Muscle of leg (tissue), 11 donors: ENCODE results near the gene WRNIP1. TPM values are rescaled to one million over a fixed set of nuclear protein-coding genes. Genes with fewer than 3 reads are reported as not detected.

Experiments
- DNase-seq: peaks from one replicate; pipeline ENCODE4 v3.0.0; 2013
- H3K27ac ChIP-seq: one replicate; pipeline ENCODE4 v1.5.1; 2013; ENCODE audit warnings: mild to moderate bottlenecking, low read length, control low read depth
- H3K27me3 ChIP-seq: one replicate; pipeline ENCODE4 v1.6.1; 2013; ENCODE audit warnings: low read length; ENCODE audit not compliant: control insufficient read depth, insufficient read depth
- H3K36me3 ChIP-seq: one replicate; pipeline ENCODE4 v1.6.1; 2013; ENCODE audit warnings: low read length; ENCODE audit not compliant: control insufficient read depth, insufficient read depth
- H3K4me1 ChIP-seq: one replicate; pipeline ENCODE4 v1.6.1; 2013; ENCODE audit warnings: low read length; ENCODE audit not compliant: control insufficient read depth, insufficient read depth
- H3K4me3 ChIP-seq: one replicate; pipeline ENCODE4 v1.5.1; 2013; ENCODE audit warnings: low read length, control low read depth
- H3K9me3 ChIP-seq: replicated peaks from 2 replicates; pipeline ENCODE4 v1.6.1; 2013; ENCODE audit warnings: low read depth, low read length; ENCODE audit not compliant: control insufficient read depth
- WGBS: methylation state at CpG from one replicate; pipeline ENCODE4 v1.1.5; 2013; ENCODE audit warnings: missing lambda C conversion rate; ENCODE audit not compliant: insufficient coverage; 5-methylcytosine and 5-hydroxymethylcytosine counted together
- polyA plus RNA-seq, 8 donors: library from polyadenylated mRNA; unstranded; fragments of 120-200 nt; gene quantifications; one replicate each; pipeline versions ENCODE4 v1.2.1 to v1.2.3, GENCODE V29; 2013; ENCODE audit warnings: inconsistent platforms in 1 of 8, low replicate concordance in 1 of 8; ENCODE audit not compliant: insufficient read length in 8 of 8, insufficient read depth in 1 of 8
- total RNA-seq: library from RNA; stranded (reverse); fragments of 120-200 nt; gene quantifications from one replicate; pipeline ENCODE4 v1.2.4, GENCODE V29; 2013

The WRNIP1 gene
- total and polyA plus RNA-seq, 9 donors, result 42.5 to 59.3 (median 49.1) TPM

DNA sequence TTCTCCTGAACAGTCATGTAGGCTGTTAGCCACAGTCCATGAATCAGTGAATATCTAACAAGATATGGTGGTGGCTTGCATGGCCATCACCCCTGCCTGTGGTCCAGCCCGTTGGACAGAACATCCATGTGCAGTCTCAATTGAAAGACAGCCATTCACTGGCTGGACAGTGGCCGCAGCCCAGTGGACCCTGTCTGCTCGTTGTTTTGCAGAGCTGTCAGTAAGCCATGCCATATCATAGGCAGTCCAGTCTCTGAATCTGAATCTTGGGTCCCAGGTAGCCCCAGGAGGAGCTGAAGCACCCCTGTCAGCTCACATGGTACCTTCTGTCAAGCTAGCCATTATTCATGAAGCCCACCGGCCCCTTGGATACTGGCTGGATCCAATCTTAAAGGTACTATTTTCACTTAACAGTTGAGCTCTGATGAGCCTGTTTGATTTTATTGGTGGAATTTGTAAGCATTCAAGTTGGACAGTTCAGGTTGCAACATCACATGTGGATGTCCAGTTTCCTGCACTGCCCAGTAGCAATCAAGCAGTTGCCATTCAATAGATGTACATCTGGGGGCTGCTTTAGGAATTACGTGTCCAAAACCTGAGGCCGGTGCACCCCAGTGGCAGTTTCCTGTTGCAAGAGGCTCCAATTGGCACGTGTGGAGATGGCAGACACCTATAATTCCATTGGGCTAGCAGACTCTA lies 38.7 kb downstream of the WRNIP1 start:
- Histone ChIP-seq H3K27ac (no peak overlapping the region), H3K4me1 (peaks cover 5% of the 10 kb centered on the region), H3K36me3 (no peaks in the 10 kb centered on the region), H3K4me3 (no peak overlapping the region), H3K9me3 (no peaks in the 10 kb centered on the region), H3K27me3 (no peaks in the 10 kb centered on the region)
- WGBS, result 91% methylated on average over 4 of the region's 7 CpGs
- DNase-seq, result no peak

DNA sequence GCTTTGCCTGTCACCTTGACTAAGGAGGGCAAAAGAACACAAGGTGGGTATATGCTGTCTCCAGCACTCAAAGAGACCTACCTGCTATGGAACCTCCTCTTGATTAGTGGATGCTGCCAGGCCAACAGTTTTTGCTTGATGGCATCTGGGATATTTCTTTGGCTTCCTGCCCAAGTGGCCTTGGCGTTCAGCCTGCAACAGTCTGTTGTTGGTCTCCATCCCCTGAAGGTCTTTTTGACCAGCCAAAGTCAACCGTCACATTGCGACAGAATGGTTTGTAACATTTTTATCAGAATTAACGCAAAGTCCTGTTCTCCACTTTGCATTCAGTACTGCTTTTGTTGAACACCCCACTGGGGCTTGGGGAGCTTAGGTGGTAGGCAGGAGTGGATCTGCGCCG lies 39.3 kb downstream of the WRNIP1 start:
- Histone ChIP-seq H3K27ac (no peak overlapping the region), H3K36me3 (no peaks in the 10 kb centered on the region), H3K27me3 (no peaks in the 10 kb centered on the region), H3K9me3 (no peaks in the 10 kb centered on the region), H3K4me3 (no peak overlapping the region), H3K4me1 (peaks cover 3% of the 10 kb centered on the region)
- WGBS, result 77% methylated on average over 4 of the region's 6 CpGs
- no peak for DNase-seq

DNA sequence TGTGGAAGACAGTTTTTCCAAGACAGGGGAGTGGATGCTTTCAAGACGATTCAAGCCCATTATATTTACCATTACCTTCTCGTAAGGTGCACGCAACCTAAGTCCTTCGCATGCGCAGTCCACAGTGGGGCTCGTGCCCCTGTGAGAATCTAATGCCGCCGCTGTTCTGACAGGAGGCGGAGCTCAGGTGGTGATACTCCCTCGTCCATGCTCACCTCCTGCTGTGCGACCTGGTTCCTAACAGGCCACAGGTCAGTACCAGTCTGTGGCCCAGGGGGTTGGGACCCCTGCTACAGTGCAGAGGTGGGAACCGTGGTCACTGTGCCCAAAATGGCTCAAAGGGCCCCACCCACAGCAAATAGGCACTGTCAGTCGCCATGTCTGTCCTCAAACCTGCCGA lies 39.8 kb downstream of the WRNIP1 start:
- H3K4me1 ChIP-seq, result peaks cover 3% of the 10 kb centered on the region
- 97% methylated on average over 13 of the region's 14 CpGs for WGBS
- no peaks in the 10 kb centered on the region for H3K27me3 ChIP-seq
- H3K9me3 ChIP-seq, result no peaks in the 10 kb centered on the region
- no peaks in the 10 kb centered on the region for H3K36me3 ChIP-seq
- H3K4me3 ChIP-seq, result no peak overlapping the region
- no peak overlapping the region for H3K27ac ChIP-seq
- no peak for DNase-seq

DNA sequence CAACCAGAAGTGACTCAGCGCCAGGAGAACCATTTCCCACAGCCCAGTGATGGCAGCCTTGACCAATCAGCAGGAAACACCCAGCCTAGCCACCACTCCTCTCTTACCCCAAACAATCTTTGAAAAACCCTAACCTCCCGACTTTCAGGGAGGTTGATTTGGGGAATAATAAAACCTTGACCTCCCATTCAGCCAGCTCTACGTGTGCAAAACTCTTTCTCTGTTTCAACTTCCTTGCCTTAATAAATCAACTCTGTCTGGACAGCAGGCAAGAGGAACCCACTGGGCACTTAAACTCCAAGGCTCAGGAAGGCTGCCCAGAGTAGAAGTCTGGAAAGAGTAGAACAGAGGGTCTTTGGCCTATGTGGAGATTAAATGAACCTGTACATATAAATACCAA lies 41.5 kb downstream of the WRNIP1 start:
- WGBS, result no CpG with 5 or more reads among the region's 3 CpGs
- Histone ChIP-seq H3K27ac (no peak overlapping the region), H3K4me3 (no peak overlapping the region)

DNA sequence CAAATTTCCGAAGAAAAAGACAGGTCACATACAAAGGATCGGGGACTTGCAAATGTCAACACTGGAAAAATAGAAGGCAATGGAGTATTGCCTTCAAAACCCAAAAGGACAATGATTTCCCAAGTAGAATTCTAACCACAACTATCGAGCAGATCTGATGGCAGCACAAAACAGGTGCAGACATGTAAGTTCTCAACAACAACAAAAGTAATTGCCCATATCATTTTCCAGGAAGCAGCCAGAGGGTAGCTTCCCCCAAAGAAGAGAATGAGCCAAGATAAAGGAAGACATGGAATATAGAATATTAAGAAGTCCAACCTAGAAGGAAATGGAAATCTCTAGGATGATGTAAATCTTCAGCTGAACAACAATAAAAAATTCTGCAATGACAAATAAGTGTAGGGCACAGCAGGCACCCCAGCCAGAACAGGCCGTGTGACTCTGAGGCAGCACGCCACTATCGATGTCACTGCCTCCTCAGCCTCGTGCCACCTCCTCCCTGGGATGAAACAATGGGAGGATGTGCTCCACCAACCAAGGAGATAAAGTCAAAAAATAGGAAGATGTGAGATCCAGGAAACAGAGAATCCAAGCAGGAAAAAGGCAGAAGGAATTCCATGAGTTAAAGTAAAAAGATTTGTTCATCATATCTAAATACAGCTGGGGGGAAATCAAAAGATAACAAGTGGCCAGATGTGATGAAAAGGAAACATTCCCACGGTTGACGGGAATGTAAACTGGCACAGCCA lies 42.3 kb downstream of the WRNIP1 start:
- H3K4me3 ChIP-seq, result no peak overlapping the region
- H3K27me3 ChIP-seq, result no peaks in the 10 kb centered on the region
- WGBS, result 68% methylated on average over 7 of the region's 9 CpGs
- H3K36me3 ChIP-seq, result peaks cover 2% of the 10 kb centered on the region
- H3K4me1 ChIP-seq, result peaks cover 3% of the 10 kb centered on the region
- H3K9me3 ChIP-seq, result no peaks in the 10 kb centered on the region
- DNase-seq, result no peak
- H3K27ac ChIP-seq, result no peak overlapping the region

More for the DNA sequence above, 41.5 kb downstream of the WRNIP1 start:
- Histone ChIP-seq H3K9me3 (no peaks in the 10 kb centered on the region), H3K4me1 (peaks cover 3% of the 10 kb centered on the region), H3K36me3 (peaks cover 2% of the 10 kb centered on the region), H3K27me3 (no peaks in the 10 kb centered on the region)
- no peak for DNase-seq

DNA sequence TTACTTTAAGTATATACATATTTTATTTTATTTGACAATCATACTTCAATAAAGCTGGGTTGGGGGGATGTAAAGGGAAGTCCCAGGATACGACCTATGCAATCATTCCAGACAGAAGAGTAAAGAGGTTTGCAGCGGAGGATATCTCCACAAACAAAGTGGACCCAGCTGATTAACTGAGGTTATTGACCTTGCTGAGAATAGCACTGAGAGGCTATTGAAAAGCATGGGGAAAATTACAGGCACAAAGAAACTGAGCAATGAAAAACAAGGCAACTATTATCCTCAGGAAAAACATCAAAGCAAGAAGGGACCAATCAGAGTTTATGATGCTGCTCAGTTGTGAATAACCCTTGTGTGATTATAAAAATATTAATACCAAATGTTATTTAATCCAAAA lies 43.8 kb downstream of the WRNIP1 start:
- no CpG with 5 or more reads among the region's 2 CpGs for WGBS
- Histone ChIP-seq H3K4me1 (peaks cover 3% of the 10 kb centered on the region), H3K36me3 (peaks cover 2% of the 10 kb centered on the region), H3K27ac (no peak overlapping the region), H3K9me3 (no peaks in the 10 kb centered on the region), H3K27me3 (no peaks in the 10 kb centered on the region), H3K4me3 (no peak overlapping the region)
- DNase-seq, result no peak

DNA sequence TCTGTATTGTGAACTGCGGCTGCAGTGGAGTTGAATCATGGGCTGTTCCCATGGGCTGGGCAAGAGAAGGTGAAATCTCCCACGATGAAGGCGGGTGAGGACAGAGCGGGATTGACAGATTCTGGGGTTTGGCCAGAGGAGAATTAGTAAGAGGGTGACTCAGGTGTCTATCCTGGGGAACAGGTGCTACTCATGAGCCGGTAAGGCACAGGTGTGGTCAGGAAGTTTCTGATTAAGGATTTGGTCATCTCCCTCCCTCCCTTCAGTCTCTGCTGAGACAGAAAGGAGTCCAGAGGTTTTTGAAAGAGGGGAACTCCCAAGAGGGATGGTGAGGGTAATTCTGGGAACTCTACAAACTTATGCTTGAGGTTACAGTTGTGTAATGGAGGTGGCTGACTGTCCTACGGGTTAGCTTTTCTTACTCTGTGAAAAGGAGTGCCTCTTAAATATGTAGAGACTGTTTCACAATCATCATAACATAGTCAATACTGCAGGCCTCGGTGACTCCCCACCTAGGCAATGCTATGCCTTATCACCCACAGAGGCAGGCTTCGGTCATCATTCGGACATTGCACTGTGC lies 45.0 kb downstream of the WRNIP1 start:
- Histone ChIP-seq H3K9me3 (no peaks in the 10 kb centered on the region), H3K27ac (no peak overlapping the region), H3K36me3 (peaks cover 2% of the 10 kb centered on the region), H3K4me1 (peaks cover 3% of the 10 kb centered on the region), H3K4me3 (no peak overlapping the region), H3K27me3 (no peaks in the 10 kb centered on the region)
- 100% methylated on average over 2 of the region's 9 CpGs for WGBS
- DNase-seq, result no peak

DNA sequence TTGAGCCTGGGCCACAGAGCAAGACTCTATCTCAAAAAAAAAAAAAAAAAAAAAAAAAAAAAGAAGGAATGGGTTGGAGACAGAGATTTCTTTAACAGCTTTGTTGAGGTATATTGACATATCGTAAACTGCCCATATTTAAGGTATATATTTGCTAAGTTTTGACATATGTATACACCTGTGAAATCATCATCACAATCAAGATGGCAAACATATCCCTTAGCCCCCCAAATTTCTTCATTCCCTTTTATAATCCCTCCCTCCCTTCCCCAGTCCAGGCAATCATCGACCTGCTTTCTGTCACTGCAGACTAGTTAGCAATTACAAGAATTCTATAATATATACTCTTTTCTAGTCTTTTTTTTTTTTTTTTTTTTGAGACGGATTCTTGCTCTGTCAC lies 47.5 kb downstream of the WRNIP1 start:
- peaks cover 4% of the 10 kb centered on the region for H3K9me3 ChIP-seq
- H3K27ac ChIP-seq, result no peak overlapping the region
- H3K4me3 ChIP-seq, result no peak overlapping the region
- WGBS, result no CpG with 5 or more reads among the region's 3 CpGs
- no peaks in the 10 kb centered on the region for H3K4me1 ChIP-seq
- no peaks in the 10 kb centered on the region for H3K27me3 ChIP-seq
- no peak for DNase-seq
- peaks cover 2% of the 10 kb centered on the region for H3K36me3 ChIP-seq

DNA sequence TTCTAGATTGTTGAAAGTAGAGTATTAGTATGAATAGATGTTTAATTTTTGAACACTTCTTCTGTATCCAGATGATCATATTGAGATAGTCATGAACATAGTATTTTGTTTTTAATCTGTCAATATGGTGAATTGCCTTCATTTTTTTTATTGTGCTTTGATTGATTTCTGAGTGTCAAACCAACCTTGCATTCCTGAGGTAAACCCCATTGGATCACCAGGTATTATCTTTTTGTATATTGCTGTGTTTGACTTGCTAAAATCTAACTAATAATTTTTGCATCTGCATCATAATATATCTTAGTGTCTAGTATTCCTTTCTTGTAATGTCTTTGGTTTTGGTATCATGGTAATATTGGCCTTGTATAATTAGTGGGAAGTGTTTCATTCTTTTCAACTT lies 51.0 kb downstream of the WRNIP1 start:
- Histone ChIP-seq H3K4me1 (peaks cover 5% of the 10 kb centered on the region), H3K36me3 (peaks cover under 1% of the 10 kb centered on the region), H3K27ac (no peak overlapping the region), H3K4me3 (no peak overlapping the region), H3K9me3 (peaks cover 4% of the 10 kb centered on the region), H3K27me3 (no peaks in the 10 kb centered on the region)
- no peak for DNase-seq

DNA sequence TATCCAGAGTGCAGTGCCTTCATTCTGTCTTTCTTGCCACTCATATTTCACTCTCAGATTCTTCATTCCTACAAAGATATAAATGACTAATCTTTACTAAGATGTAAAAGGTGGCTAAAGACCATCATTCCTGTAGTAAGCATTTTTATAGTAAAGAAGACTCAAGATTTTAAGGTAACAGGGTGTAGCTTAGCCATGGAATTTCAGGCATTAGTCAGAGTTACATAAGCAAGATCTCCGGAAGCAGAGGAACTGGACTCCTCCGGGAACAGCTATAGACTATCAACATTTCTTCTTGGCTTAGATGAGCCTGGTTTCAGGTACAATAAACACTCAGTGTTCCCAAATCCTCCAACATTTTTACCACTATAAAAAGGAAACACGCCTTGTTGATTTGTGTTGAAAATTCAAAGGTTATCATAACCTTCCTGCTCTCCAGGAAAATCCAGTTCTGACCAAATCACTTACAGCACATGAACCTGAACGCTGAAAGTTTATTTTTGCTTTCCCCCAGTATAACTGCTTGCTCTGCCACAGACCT lies 52.8 kb downstream of the WRNIP1 start:
- H3K4me3 ChIP-seq, result no peak overlapping the region
- no peaks in the 10 kb centered on the region for H3K27me3 ChIP-seq
- peaks cover 5% of the 10 kb centered on the region for H3K4me1 ChIP-seq
- no peak for DNase-seq
- WGBS, result 44% methylated on average over 2 of the region's 4 CpGs
- H3K36me3 ChIP-seq, result no peaks in the 10 kb centered on the region
- no peak overlapping the region for H3K27ac ChIP-seq
- peaks cover 4% of the 10 kb centered on the region for H3K9me3 ChIP-seq
